ENCODE measurements around the gene KIF21A. TPM values are rescaled to one million over a fixed set of nuclear protein-coding genes. Genes with fewer than 3 reads are reported as not detected.
"Not testable (repeated sequence)": the region's sequence is repeated elsewhere in the genome, so short reads cannot be mapped to it uniquely, and the experiment has no call there.

Gene KIF21A
- total and polyA plus RNA-seq, 3 donors from 2014 or later = 13.3 to 89.2 (median 70.2) TPM

DNA sequence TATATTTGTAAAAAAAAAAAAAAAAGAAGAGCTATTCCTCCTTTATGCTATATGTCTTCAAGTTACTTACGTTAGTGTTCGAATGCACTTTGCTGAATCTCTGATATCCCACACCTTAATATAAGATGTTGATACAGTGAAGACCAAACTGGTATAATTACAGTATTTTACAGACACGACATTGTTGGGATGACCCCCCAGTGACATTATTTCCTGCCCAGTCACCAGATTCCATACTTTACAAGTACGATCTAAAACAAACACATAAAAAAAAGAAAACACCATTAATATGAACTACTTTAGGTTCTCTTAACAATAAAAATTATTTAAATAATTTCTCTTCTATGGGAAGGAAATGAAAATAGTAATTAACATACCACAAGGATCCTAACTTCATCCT is 133.4 kb downstream of the KIF21A start:
- no peak for DNase-seq
- TF ChIP-seq, protein P1, sequence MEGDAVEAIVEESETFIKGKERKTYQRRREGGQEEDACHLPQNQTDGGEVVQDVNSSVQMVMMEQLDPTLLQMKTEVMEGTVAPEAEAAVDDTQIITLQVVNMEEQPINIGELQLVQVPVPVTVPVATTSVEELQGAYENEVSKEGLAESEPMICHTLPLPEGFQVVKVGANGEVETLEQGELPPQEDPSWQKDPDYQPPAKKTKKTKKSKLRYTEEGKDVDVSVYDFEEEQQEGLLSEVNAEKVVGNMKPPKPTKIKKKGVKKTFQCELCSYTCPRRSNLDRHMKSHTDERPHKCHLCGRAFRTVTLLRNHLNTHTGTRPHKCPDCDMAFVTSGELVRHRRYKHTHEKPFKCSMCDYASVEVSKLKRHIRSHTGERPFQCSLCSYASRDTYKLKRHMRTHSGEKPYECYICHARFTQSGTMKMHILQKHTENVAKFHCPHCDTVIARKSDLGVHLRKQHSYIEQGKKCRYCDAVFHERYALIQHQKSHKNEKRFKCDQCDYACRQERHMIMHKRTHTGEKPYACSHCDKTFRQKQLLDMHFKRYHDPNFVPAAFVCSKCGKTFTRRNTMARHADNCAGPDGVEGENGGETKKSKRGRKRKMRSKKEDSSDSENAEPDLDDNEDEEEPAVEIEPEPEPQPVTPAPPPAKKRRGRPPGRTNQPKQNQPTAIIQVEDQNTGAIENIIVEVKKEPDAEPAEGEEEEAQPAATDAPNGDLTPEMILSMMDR (IDR thresholded peaks at IDR 0.05) = no peak
- Histone ChIP-seq H3K36me3 (ENCODE audit: low read depth, missing control alignments) (no peaks in the 10 kb centered on the region), H3K27me3 (no peaks in the 10 kb centered on the region), H3K4me3 (no peak overlapping the region), H3K9me3 (no peaks in the 10 kb centered on the region), H3K4me1 (no peaks in the 10 kb centered on the region), H3K27ac (no peak overlapping the region)
- intact Hi-C loops (cut with DNase I; ENCODE audit: low total_unique reads) = no loop called here
- 87 to 93% methylated on average over 4 of the region's 4 CpGs for WGBS, 2 donors

DNA sequence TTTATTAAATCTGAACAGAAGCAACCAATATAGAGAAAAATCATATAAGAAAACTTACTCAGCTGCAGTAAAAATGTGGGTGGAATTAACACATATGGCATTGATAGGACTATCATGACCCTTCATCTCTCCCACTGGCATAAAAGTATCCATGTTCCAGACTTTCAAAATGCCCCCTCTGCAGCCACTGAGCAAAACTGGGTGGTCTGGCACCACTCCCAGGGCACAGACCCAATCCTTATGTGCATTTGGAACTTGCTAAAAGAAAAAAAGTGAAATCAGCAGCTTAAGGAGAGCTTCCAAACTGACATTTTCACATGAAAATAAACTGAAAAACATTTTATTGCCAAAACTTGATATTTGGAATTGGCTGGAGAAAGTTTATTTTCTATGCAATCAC is 141.5 kb downstream of the KIF21A start:
- Histone ChIP-seq H3K27me3 (no peaks in the 10 kb centered on the region), H3K27ac (no peak overlapping the region), H3K4me1 (no peaks in the 10 kb centered on the region), H3K4me3 (no peak overlapping the region), H3K36me3 (ENCODE audit: low read depth, missing control alignments) (no peaks in the 10 kb centered on the region), H3K9me3 (no peaks in the 10 kb centered on the region)
- DNase-seq = no peak
- intact Hi-C loops (cut with DNase I; ENCODE audit: low total_unique reads) = no loop called here
- TF ChIP-seq POLR2A (IDR thresholded peaks at IDR 0.05) = no peak
- TF ChIP-seq, protein P1 (IDR thresholded peaks at IDR 0.05) = no peak

DNA sequence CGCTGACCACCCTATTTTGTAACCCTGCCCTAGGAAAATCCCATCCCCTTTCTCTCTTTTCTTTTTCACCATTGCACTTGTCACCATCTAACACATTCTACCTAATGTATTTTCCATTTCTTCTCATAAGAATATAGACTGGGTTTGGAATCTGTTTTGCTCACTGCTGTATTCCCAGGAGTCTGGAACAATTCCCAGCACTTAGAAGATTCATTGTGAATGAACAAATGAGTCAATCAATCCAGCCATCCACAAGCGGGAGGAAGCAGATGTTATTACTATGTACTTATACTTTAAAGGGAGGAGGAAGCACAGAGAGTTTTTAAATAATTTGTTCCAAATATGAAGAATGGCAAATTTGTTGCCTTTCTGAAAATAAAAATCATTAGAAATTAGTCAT is 142.1 kb downstream of the KIF21A start:
- Histone ChIP-seq H3K4me1 (no peaks in the 10 kb centered on the region), H3K36me3 (ENCODE audit: low read depth, missing control alignments) (no peaks in the 10 kb centered on the region), H3K4me3 (no peak overlapping the region), H3K27ac (no peak overlapping the region), H3K9me3 (no peaks in the 10 kb centered on the region), H3K27me3 (no peaks in the 10 kb centered on the region)
- intact Hi-C loops (cut with DNase I; ENCODE audit: low total_unique reads) = no loop called here
- no peak for TF ChIP-seq POLR2A (IDR thresholded peaks at IDR 0.05)
- TF ChIP-seq, protein P1 (IDR thresholded peaks at IDR 0.05) = no peak
- WGBS, 2 donors = 78% methylated on average over 2 of the region's 2 CpGs
- no peak for DNase-seq

DNA sequence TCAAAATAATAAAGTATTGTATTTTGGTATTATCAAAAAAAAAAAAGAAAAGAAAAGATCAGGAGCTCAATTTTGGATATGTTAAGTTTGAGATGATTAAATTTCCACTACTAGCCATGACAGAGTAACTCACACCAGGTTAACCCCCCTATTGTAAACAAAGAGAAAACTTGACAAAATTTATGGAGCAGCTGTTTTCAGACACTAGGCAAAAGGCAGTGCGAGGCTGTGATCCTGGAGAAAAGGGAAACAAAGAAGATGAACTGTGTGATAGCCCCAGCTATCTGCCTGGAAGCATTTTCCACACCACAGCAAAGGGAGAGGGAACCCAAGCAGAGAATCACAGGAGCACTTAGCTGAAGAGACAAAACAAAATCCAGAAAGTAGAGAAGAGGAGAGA is 145.0 kb downstream of the KIF21A start:
- no peak overlapping the region for H3K27ac ChIP-seq
- intact Hi-C loops (cut with DNase I; ENCODE audit: low total_unique reads) = no loop called here
- no peak overlapping the region for H3K4me3 ChIP-seq
- TF ChIP-seq, protein P1 (IDR thresholded peaks at IDR 0.05) = no peak
- TF ChIP-seq POLR2A (IDR thresholded peaks at IDR 0.05) = no peak
- no peak for DNase-seq
- H3K36me3 ChIP-seq (ENCODE audit: low read depth, missing control alignments) = no peaks in the 10 kb centered on the region
- H3K27me3 ChIP-seq = no peaks in the 10 kb centered on the region
- no peaks in the 10 kb centered on the region for H3K4me1 ChIP-seq
- H3K9me3 ChIP-seq = no peaks in the 10 kb centered on the region
- WGBS, 2 donors = 66 to 69% methylated on average over 1 of the region's 1 CpG

DNA sequence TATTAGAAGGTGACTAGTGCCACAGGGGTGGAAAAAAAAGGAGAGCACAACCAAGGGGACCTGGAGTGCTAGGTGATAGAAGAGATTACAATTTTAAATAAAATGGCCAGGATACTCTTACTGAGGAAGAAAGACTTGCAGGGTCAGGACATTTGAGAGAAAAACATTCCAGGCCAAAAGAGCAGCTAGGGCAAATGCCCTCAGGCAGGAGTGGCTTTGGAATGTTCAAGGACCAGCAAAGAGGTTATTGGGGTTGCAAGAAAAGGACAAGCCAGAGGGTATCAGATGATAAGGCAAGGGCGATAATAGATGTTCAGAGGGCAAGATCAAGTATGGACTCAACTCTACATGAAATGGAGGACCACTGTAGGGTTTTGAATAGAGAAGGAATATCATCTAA is 146.4 kb downstream of the KIF21A start:
- intact Hi-C loops (cut with DNase I; ENCODE audit: low total_unique reads) = no loop called here
- Histone ChIP-seq H3K36me3 (ENCODE audit: low read depth, missing control alignments) (no peaks in the 10 kb centered on the region), H3K4me3 (no peak overlapping the region), H3K27ac (no peak overlapping the region), H3K27me3 (no peaks in the 10 kb centered on the region), H3K9me3 (no peaks in the 10 kb centered on the region), H3K4me1 (no peaks in the 10 kb centered on the region)
- WGBS, 2 donors = 90 to 93% methylated on average over 1 of the region's 1 CpG
- DNase-seq = no peak
- TF ChIP-seq, protein P1 (IDR thresholded peaks at IDR 0.05) = no peak
- TF ChIP-seq POLR2A (IDR thresholded peaks at IDR 0.05) = no peak

DNA sequence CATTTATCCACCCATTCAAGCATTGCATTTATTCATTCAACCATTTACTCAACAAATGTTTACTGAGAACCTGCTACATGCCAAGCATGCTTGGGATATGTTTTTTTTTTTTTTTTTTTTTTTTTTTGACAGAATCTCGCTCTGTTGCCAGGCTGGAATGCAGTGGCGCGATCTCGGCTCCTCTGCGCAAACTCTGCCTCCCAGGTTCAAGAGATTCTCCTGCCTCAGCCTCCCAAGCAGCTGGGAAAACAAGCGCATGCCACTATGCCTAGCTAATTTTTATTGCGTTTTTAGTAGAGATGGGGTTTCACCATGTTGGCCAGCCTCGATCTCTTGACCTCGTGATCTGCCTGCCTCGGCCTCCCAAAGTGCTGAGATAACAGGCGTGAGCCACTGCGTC is 147.3 kb downstream of the KIF21A start:
- H3K4me1 ChIP-seq; H3K27ac ChIP-seq; DNase-seq; H3K4me3 ChIP-seq; H3K36me3 ChIP-seq (ENCODE audit: low read depth, missing control alignments); H3K27me3 ChIP-seq; intact Hi-C loops (cut with DNase I; ENCODE audit: low total_unique reads); H3K9me3 ChIP-seq: not testable (repeated sequence)
- 91 to 93% methylated on average over 12 of the region's 12 CpGs for WGBS, 2 donors

Data from testis (tissue), 3 donors.